Measurements from ENCODE around the gene PLTP.

DNA sequence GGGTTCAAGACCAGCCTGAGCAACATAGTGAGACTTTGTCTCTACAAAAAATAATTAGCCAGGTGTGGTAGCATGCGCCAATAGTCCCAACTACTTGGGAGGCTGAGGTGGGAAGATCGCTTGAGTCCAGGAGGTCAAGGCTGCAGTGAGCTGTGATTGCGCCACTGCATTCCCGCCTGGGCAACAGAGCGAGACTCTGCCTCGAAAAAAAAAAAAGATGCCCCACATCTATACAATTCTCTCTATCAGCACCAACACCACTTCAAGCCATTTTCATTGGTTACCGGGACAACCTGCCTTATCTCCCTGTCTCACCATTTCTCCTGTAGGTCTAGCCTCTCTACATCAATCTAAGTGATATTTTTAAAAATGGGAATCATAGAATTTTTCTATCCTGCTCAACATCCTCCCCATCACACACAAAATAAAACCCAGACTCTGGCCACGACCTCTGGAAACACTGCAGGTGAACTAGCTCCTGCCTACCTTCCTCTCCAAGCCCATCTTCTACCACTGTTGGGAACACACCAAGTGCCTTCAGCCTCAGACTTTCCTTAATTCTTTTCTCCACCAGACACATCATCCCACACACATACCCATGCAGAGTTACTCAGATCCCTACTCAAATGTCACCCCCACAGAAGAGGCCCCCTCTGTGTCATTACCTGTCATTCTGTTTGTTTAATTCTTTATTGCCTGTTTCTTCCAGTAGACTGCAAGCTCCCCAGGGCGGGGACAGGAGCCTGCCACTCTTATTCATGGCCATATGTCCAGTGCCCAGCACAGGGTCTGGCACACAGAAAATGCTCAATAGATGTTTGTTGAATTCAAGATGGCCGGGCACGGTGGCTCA lies 9.6 kb upstream of the PLTP start:
- no peak for TF ChIP-seq TAF1 (IDR thresholded peaks at IDR 0.05; ENCODE audit: low read depth)
- TF ChIP-seq EP300 (IDR thresholded peaks at IDR 0.05; ENCODE audit: borderline replicate concordance): no peak
- TF ChIP-seq RAD21 (IDR thresholded peaks at IDR 0.05; ENCODE audit: low read depth): no peak
- no peak for TF ChIP-seq MAX (IDR thresholded peaks at IDR 0.05)
- no peak for TF ChIP-seq CEBPB (IDR thresholded peaks at IDR 0.05)
- TF ChIP-seq, protein P1, sequence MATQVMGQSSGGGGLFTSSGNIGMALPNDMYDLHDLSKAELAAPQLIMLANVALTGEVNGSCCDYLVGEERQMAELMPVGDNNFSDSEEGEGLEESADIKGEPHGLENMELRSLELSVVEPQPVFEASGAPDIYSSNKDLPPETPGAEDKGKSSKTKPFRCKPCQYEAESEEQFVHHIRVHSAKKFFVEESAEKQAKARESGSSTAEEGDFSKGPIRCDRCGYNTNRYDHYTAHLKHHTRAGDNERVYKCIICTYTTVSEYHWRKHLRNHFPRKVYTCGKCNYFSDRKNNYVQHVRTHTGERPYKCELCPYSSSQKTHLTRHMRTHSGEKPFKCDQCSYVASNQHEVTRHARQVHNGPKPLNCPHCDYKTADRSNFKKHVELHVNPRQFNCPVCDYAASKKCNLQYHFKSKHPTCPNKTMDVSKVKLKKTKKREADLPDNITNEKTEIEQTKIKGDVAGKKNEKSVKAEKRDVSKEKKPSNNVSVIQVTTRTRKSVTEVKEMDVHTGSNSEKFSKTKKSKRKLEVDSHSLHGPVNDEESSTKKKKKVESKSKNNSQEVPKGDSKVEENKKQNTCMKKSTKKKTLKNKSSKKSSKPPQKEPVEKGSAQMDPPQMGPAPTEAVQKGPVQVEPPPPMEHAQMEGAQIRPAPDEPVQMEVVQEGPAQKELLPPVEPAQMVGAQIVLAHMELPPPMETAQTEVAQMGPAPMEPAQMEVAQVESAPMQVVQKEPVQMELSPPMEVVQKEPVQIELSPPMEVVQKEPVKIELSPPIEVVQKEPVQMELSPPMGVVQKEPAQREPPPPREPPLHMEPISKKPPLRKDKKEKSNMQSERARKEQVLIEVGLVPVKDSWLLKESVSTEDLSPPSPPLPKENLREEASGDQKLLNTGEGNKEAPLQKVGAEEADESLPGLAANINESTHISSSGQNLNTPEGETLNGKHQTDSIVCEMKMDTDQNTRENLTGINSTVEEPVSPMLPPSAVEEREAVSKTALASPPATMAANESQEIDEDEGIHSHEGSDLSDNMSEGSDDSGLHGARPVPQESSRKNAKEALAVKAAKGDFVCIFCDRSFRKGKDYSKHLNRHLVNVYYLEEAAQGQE (IDR thresholded peaks at IDR 0.05; ENCODE audit: low read depth): no peak
- no peak for TF ChIP-seq TCF12 (IDR thresholded peaks at IDR 0.05; ENCODE audit: low read depth)
- no peak for TF ChIP-seq ZBTB7A (IDR thresholded peaks at IDR 0.05; ENCODE audit: low read depth)
- TF ChIP-seq EGR1 (IDR thresholded peaks at IDR 0.05): no peak
- TF ChIP-seq TEAD4 (IDR thresholded peaks at IDR 0.05): no peak
- TF ChIP-seq CREB1 (IDR thresholded peaks at IDR 0.05; ENCODE audit: low read depth): no peak
